T-helper 2 cell treated with Interferon-gamma antibody and Interleukin-4, amounts not matched to agents 100 ng/mL and 5 ng/mL, for 36 hours (primary cell): Measurements from ENCODE around the gene ID1. TPM values are rescaled to one million over a fixed set of nuclear protein-coding genes. Genes with fewer than 3 reads are reported as not detected.
"Not testable (repeated sequence)": the region's sequence is repeated elsewhere in the genome, so short reads cannot be mapped to it uniquely, and the experiment has no call there.

ENCODE experiments used
- intact Hi-C: fragments of 100-400 bp; cut with micrococcal nuclease; formaldehyde crosslinking; loops from one replicate; pipeline ENCODE4 v1.15.1; 2023
- total RNA-seq: library from RNA; stranded (reverse); gene quantifications from 2 replicates; pipeline ENCODE4 v1.2.3, GENCODE V29; 2022

Gene ID1
- total RNA-seq, 1 donor from 2014 or later, result 0.18 TPM

DNA sequence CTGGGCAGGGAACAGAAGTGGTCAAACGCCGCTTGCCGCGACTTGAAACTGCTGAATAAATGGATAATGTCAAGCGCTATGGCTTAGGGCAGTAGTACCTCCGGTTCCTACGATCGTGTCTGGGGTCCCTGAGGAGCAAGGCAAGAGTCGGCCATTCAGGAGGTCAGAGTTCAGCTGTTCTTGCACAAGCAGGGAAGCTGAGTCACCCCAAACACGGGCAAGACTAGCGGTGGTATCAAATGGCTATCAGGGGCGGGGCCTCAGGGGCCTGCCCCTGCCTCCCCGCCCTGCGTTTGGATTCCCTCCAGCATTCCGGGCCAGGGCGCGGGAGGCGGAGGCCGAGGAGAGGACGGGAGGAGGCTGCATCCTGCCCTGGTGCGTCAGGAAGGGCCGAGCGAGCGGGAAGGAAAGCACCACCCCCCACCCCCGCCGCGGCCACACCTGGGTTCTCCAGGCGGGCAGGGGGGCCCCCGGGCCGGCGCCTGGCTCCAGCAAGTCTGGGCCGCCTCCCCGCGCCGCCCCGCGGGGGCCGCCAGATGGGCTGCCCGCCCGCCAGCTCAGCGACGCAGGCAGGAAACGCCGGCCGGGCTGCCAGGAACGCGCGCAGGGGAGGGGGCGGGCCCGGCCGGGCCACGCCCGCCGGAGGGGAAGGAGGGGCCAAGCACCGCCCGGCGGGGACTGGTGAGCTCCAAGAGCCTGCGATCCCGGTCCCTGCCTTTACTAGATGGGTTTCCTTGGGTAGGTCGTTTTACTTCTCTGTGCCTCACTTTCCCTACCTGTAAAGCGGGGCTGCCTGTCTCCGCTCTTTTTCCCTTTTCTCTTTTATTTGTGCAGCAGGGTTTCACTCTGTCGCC, 32.2 kb upstream of the ID1 start:
- intact Hi-C loops, result loop anchor here (1.0 to 2.0 kb wide), 3 partner anchors 32 to 150 kb away; partner anchors contain the start of genes BCL2L1 and ID1

DNA sequence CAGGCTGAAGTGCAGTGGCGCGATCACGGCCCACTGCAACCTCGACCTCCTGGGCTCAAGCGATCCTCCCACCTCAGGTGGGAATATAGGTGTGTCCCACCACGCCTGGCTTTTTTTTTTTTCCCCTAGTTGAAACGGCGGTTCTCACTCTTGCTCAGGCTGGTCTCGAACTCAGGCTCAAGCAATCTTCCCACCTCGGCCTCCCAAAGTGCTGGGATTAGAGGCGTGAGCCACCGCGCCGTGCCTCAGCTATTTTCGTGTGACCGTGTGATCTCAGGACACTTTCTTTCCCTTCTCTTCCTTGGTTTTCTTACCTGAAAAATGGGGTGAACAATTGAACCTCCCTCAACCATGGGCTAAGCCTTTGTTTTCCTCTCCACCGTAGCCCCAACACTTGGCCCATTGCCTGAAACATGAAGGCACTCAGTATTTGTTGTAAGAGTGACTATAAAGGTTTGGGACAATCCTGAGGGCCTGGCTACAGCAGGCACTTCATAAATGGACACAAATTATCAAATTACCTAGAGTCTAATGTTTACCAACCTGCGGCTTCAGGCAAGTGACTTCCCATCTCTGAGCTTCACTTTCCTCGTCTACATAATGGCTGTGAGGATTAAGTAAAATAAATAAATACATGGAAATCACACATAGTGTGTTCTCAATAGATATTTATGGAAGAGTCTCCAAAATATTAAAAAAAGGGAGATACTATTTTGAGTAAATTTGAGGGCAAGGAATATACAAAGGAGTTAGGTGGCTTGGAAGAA, 31.4 kb upstream of the ID1 start:
- intact Hi-C loops, result loop anchor here (1.0 to 2.0 kb wide), 3 partner anchors 32 to 149 kb away; partner anchors contain the start of genes BCL2L1 and ID1

DNA sequence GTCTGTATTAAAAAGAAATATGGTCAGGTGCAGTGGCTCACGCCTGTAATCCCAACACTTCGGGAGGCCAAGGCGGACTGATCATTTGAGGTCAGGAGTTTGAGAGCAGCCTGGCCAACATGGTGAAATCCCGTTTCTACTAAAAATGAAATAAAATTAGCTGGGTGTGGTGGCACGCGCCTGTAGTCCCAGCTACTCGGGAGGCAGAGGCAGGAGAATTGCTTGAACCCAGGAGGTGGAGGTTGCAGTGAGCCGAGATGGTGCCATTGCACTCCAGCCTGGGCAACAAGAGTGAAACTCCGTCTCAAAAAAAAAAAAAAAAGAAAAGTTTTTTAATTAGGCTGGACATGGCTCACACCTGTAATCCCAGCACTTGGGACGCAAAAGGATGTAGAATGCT, 30.1 kb upstream of the ID1 start:
- intact Hi-C loops, result not testable (repeated sequence)

DNA sequence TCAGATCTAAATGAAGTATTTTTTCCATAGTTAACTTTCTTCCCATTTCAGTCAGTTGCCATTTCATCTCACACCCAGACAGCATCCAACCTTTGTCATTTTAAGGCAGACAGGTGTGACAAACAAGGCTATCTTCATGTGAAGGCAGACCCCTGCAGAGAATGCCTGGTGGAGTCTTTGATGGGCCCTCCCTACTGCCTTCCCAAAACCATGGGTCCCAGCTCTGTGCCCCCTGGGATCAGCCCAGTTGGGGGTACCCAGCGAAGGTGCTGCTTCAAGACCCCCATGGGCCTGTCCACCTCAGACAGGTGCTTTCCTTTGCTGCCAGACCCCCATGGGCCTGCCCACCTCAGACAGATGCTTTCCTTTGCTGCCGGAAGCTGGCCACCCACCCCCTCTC, 28.3 kb upstream of the ID1 start:
- intact Hi-C loops, result no loop called here

GRCh38 chr20:31577194-31577593, 27.9 kb upstream of the ID1 start:
- intact Hi-C loops, result no loop called here

DNA sequence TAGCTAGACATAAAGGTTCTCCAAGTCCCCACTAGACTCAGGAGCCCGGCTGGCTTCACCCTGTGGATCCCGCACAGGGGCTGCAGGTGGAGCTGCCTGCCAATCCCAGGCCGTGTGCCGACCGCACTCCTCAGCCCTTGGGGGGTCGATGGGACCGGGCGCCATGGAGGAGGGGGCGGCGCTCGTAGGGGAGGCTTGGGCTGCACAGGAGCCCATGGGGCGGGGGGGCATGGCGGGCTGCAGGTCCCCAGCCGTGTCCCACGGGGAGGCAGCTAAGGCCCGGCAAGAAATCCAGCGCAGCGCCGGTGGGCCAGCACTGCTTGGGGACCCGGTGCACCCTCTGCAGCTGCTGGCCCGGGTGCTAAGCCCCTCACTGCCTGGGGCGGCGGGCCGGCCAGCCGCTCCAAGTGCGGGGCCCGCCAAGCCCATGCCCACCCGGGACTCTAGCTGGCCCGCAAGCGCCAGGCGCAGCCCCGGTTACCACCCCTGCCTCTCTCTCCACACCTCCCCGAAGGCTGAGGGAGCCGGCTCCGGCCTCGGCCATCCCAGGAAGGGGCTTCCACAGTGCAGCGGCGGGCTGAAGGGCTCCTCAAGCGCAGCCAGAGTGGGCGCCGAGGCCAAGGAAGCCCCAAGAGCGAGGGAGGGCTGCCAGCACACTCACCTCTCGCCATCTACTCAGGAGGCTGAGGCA, 26.5 kb upstream of the ID1 start:
- intact Hi-C loops, result no loop called here

- intact Hi-C loops, result no loop called here
Measured at GRCh38 chr20:31579245-31579644, 25.8 kb upstream of the ID1 start.

GRCh38 chr20:31579941-31580651, 25.0 kb upstream of the ID1 start:
- intact Hi-C loops, result not testable (repeated sequence)

- intact Hi-C loops, result no loop called here
Measured at GRCh38 chr20:31580706-31581105, 24.4 kb upstream of the ID1 start.

- intact Hi-C loops, result no loop called here
Measured at GRCh38 chr20:31581391-31581790, 23.7 kb upstream of the ID1 start.

DNA sequence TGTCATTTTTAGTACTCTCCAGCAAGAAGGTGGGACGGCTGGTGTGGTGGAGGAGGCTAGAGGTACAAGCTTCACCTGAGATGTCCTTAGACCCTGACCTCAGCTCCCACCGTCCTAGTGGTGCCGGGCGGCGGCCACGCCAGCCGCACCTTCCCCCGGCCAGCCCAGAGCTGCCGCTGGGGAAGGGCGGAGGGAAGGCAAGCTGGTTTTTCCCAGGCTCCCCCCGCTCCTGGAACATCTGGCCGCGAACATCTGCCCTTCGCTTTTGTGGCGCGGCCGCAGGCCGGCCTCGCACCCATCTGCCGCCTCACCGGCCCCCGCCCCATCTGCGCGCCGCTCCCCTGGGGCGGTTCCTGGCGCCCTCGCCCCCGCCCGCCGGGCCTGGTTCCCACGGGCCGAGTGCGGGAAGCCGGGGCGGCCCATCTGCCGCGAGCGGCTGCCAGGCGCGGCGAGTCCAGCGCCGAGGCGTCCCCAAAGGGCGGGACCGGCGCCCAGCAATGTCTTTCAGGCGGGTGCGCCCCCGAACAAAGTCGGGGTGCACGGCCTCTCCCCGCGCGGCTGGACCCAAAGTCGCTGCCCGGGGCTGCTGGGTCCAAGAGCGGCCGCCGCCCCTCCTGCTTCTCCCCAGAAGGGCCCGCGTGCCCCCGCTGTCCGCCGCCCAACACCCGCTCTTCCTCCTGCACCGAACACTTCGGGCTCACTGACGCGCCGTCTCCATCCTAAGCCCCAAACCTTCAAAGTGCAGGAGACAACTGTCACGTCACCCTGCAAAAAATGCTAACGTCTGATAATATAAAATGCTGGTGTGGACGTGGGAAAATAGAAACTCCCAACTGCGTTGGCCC, 17.3 kb upstream of the ID1 start:
- intact Hi-C loops, result loop anchor here (2.0 kb wide), 1 partner anchor 17 kb away; the partner anchor contains the start of gene ID1

- intact Hi-C loops, result no loop called here
Measured at GRCh38 chr20:31590717-31591225, 14.3 kb upstream of the ID1 start.

DNA sequence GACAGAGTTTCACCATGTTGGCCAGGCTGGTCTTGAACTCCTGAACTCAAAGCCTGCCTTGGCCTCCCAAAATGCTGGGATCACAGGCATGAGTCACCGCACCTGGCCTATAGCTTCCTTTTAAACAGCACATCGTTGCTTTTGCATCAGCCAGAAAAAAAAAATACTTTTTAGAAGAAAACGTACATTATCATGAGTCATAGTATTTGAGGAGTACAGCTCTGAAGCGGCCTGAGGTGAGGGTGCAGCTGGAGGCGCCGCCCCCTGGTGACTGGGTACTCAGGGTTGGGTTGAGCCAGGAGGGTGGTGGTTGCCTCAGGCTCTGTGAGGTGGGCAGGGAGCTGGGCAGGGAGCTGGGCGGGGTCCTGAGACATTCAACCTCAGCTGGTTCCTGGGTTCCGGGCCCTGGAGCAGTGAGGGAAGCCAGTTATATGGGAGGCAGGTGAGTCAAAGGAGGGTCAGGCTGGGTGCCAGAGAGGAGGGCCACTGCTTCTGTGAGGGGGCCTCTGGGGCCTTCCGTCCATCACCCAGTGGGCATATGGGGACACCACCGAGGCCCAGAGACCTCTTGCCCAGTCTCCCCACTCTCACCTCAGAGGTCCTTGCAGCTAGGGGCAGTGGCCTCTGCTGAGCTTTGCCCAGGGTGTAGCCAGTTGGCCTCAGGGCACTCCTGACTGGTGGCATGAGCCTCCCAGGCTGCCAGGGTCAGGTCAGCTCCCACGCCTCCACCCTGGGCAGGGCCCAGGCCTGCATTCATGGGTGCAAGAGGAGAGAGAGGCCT, 11.7 kb upstream of the ID1 start:
- intact Hi-C loops, result no loop called here

GRCh38 chr20:31594002-31594557, 11.0 kb upstream of the ID1 start:
- intact Hi-C loops, result no loop called here

DNA sequence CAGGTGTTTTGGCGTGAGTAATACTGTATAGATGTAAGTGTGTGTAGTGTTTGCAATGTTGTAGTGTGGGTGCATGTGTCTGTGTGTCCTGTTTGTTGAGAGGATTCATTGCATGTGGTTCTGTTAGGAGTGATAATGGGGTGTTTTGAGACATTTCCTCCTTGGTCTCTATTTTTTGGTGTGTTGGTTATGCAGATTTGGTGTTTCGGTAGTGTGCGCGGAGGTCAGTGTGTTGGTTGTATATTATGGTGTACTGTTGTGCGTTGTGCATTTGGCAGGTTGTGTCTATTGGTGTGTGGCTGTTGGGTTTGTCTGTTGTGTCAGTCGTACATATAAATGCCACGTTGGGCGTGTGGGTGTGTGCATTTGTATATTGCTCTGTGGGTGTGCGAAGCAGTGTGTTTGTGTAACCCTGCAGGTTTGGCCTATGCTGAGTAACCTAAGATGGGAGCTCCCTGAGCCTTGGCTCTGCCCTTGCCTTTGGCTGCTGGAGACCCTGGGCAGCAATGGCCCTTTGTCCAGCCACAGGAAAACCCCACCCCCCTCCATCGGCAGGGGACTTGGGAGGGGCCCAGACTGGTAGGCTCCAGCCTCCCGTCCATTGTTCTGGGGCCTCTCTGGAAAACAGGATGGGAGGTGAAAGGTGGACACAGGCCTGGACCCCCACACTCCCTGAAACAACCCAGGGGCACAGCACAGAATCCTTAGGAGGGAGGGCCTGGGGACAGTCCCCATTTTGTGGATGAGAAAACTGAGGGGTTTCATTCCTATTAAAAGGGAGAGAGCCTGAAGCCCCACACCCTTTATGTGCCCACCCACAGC, 10.3 kb upstream of the ID1 start:
- intact Hi-C loops, result no loop called here

DNA sequence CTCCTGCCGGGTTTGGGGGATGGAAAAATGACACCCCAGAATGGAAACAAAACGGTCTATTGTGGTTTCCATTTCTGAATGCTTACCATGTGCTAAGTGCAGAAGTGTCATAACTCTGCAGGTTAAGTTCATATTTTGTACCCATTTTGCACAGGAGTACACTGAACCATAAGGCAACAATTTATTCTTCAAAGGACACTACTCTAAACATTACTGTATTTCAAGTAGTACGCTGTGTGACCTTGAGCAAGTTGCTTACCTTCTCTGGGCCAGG, 9.8 kb upstream of the ID1 start:
- intact Hi-C loops, result no loop called here

DNA sequence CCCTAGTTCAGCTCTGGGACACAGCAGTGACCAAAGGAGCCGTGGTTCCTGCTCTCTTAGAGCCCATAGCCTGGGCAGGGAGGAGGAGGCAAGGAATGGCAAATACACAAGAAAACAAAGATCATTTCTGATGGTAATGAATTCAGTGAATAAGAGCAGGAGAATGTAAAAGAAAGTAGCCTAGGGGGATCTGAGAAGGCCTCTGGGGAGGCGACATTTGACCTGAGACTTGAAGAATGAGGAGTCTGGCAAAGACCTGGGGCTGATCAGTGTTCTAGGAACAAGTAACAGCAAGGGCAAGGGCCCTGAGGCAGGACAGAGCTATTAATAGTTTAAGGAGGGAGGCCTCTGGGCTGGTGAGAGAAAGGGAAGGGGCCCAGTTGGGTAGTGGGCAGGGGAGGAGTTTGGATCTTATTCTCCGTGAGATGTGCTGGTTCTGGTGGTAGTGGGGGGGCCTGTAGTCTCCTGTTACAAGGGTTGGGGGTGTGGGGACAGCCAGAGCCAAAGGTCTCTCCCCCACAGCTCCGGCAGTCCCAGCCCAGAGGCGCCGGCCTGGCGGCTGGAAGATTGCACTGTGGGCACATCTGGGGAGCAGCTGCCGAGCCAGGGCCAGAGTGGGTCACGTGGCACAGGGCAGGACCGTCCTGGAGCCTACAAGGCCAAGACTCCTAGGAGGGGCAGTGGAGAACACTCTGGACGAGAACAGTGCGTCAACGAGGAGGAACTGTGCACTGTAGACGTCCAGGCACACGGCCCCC, 9.3 kb upstream of the ID1 start:
- intact Hi-C loops, result no loop called here

- intact Hi-C loops, result not testable (repeated sequence)
Measured at GRCh38 chr20:31596412-31596715, 8.7 kb upstream of the ID1 start.
